Measurements from ENCODE around the gene RETREG1. TPM values are rescaled to one million over a fixed set of nuclear protein-coding genes. Genes with fewer than 3 reads are reported as not detected.

Gene RETREG1, protein sequence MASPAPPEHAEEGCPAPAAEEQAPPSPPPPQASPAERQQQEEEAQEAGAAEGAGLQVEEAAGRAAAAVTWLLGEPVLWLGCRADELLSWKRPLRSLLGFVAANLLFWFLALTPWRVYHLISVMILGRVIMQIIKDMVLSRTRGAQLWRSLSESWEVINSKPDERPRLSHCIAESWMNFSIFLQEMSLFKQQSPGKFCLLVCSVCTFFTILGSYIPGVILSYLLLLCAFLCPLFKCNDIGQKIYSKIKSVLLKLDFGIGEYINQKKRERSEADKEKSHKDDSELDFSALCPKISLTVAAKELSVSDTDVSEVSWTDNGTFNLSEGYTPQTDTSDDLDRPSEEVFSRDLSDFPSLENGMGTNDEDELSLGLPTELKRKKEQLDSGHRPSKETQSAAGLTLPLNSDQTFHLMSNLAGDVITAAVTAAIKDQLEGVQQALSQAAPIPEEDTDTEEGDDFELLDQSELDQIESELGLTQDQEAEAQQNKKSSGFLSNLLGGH
- 7.8 to 9.2 TPM (median 8.3 TPM) in 3 replicates for total RNA-seq

DNA sequence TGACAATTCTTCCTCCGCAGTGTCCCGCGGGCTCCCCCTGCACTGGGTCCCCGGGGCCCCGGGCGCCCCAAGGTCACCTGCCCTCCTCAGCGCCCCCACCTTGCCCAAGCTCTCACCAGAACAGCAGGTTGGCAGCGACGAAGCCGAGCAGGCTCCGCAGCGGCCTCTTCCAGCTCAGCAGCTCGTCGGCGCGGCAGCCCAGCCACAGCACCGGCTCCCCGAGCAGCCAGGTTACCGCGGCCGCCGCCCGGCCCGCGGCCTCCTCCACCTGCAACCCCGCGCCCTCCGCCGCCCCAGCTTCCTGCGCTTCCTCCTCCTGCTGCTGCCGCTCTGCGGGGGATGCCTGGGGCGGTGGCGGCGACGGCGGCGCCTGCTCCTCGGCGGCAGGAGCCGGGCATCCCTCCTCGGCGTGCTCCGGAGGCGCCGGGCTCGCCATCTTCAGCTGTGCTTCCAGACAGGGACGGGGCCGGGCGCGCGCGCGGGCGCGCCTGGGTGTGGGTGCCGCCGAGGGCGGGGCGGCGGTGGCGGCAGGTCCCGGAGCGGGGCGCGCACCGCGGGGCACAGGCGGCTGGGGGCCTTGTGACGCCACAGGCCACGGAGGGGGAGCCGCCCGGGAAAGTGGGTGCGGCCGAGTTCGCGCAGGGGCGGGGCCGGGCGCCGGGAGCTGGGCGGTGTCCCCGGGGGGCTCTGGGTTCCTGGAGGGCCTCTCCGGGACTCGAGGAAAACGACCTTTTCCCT lies at the start of gene RETREG1:
TSS of gene RETREG1 (minus strand) at position 462 of the 738 bp plus-strand sequence. CDS start at position 436, 26 bp downstream.
- peak; percentile 47 to 80 for DNase-seq (ENCODE audit: low spot score in 2 of 2, unreplicated experiment in 2 of 2)
- H3K4me1 Mint-ChIP-seq: peaks cover 13% of the 10 kb centered on the region
- H3K4me3 Mint-ChIP-seq: peak within 1 kb of the TSS; percentile 83
- H3K27me3 Mint-ChIP-seq (ENCODE audit: low read depth): peaks cover 32% of the 10 kb centered on the region
- H3K36me3 Mint-ChIP-seq: no peaks in the 10 kb centered on the region
- TF ChIP-seq, protein P1, sequence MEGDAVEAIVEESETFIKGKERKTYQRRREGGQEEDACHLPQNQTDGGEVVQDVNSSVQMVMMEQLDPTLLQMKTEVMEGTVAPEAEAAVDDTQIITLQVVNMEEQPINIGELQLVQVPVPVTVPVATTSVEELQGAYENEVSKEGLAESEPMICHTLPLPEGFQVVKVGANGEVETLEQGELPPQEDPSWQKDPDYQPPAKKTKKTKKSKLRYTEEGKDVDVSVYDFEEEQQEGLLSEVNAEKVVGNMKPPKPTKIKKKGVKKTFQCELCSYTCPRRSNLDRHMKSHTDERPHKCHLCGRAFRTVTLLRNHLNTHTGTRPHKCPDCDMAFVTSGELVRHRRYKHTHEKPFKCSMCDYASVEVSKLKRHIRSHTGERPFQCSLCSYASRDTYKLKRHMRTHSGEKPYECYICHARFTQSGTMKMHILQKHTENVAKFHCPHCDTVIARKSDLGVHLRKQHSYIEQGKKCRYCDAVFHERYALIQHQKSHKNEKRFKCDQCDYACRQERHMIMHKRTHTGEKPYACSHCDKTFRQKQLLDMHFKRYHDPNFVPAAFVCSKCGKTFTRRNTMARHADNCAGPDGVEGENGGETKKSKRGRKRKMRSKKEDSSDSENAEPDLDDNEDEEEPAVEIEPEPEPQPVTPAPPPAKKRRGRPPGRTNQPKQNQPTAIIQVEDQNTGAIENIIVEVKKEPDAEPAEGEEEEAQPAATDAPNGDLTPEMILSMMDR (IDR thresholded peaks at IDR 0.05; ENCODE audit: unreplicated experiment): no peak
- peak within 1 kb of the TSS; percentile 54 for H3K27ac Mint-ChIP-seq
- H3K9me3 Mint-ChIP-seq: no peaks in the 10 kb centered on the region

GRCh38 chr5:16666130-16666882 lies 49.5 kb upstream of the RETREG1 start:
- peaks cover 42% of the 10 kb centered on the region for H3K4me1 Mint-ChIP-seq
- TF ChIP-seq, protein P1 (IDR thresholded peaks at IDR 0.05; ENCODE audit: unreplicated experiment): no peak
- H3K4me3 Mint-ChIP-seq: no peak overlapping the region
- DNase-seq (ENCODE audit: low spot score in 2 of 2, unreplicated experiment in 2 of 2): no peak
- peaks cover 22% of the 10 kb centered on the region for H3K36me3 Mint-ChIP-seq
- no peaks in the 10 kb centered on the region for H3K9me3 Mint-ChIP-seq
- peak overlapping the region; percentile 52 for H3K27ac Mint-ChIP-seq
- no peaks in the 10 kb centered on the region for H3K27me3 Mint-ChIP-seq (ENCODE audit: low read depth)

DNA sequence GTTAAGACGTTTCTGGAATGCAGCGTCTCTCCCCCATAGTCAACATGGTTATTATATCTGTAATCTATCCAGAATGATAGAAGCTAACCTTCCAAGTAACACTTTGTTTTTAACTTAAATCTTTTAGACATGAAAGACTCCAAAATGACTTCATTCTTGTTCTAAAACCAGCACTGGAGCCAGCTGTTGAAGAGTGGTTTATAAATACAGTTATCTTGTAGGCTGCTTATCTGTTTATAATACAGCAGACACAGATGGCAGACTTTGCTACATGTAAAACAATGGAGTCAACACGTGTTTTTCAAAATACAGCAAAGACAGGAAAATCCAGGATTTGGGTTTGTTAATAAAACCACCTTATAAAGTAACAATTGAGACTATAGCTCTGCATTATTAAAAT lies 48.8 kb upstream of the RETREG1 start:
- H3K36me3 Mint-ChIP-seq: peaks cover 19% of the 10 kb centered on the region
- TF ChIP-seq, protein P1 (IDR thresholded peaks at IDR 0.05; ENCODE audit: unreplicated experiment): no peak
- no peaks in the 10 kb centered on the region for H3K27me3 Mint-ChIP-seq (ENCODE audit: low read depth)
- H3K4me3 Mint-ChIP-seq: no peak overlapping the region
- DNase-seq (ENCODE audit: low spot score in 2 of 2, unreplicated experiment in 2 of 2): no peak
- H3K9me3 Mint-ChIP-seq: no peaks in the 10 kb centered on the region
- peak overlapping the region; percentile 26 for H3K27ac Mint-ChIP-seq
- peaks cover 42% of the 10 kb centered on the region for H3K4me1 Mint-ChIP-seq

- Mint-ChIP-seq H3K4me1 (peaks cover 34% of the 10 kb centered on the region), H3K4me3 (no peak overlapping the region), H3K36me3 (peaks cover 15% of the 10 kb centered on the region), H3K27me3 (ENCODE audit: low read depth) (no peaks in the 10 kb centered on the region), H3K27ac (no peak overlapping the region), H3K9me3 (no peaks in the 10 kb centered on the region)
- no peak for DNase-seq (ENCODE audit: low spot score in 2 of 2, unreplicated experiment in 2 of 2)
- TF ChIP-seq, protein P1 (IDR thresholded peaks at IDR 0.05; ENCODE audit: unreplicated experiment): no peak
Observed at GRCh38 chr5:16664368-16664767, 47.6 kb upstream of the RETREG1 start.

DNA sequence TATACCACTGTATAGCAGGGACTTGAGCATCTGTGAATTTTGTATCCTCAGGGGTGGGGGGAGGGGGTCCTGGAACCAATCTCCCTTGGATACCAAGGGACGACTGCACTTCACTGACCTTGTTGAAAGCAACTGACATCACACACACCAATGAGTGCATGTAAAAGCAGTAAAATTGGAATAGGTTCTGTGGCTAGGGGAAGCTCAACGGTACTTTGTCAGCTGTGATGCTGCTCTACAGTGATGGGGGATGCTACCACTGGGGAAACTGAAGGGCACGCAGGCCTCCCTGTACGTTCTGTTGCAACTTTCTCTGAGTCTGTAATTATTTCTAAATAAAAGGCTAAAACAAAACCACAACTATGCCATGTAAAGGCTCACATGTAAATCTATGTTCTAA lies 47.0 kb upstream of the RETREG1 start:
- no peak overlapping the region for H3K27ac Mint-ChIP-seq
- DNase-seq (ENCODE audit: low spot score in 2 of 2, unreplicated experiment in 2 of 2): no peak
- H3K4me3 Mint-ChIP-seq: no peak overlapping the region
- H3K9me3 Mint-ChIP-seq: no peaks in the 10 kb centered on the region
- peaks cover 30% of the 10 kb centered on the region for H3K4me1 Mint-ChIP-seq
- peaks cover 14% of the 10 kb centered on the region for H3K36me3 Mint-ChIP-seq
- H3K27me3 Mint-ChIP-seq (ENCODE audit: low read depth): no peaks in the 10 kb centered on the region
- TF ChIP-seq, protein P1 (IDR thresholded peaks at IDR 0.05; ENCODE audit: unreplicated experiment): no peak

Data from mesothelial cell of epicardium (in vitro differentiated cells).